GM23338 (cell line): Measurements from ENCODE around the gene MXRA8.

ENCODE experiments used
- CTCF ChIP-seq, 2 experiments: fragments of 200-600 bp in 1 of 2; sonication (generic) in 1 of 2; conservative IDR thresholded peaks; 2 replicates each; pipeline versions ENCODE4 v1.5.1 to v1.6.1; 2016 to 2017; ENCODE audit warnings: antibody characterized with exemption in 2 of 2, low read depth in 2 of 2, mild to moderate bottlenecking in 2 of 2, moderate library complexity in 1 of 2
- EZH2 ChIP-seq: fragments of 200-600 bp; sonication (generic); IDR thresholded peaks from one replicate; pipeline ENCODE4 v1.8.0; 2017; ENCODE audit warnings: antibody characterized with exemption, mild to moderate bottlenecking, low read depth; ENCODE audit not compliant: unreplicated experiment
- EZH2phosphoT487 ChIP-seq: fragments of 200-600 bp; sonication (generic); IDR thresholded peaks from one replicate; pipeline ENCODE4 v1.8.1; 2018; ENCODE audit warnings: antibody characterized with exemption; ENCODE audit not compliant: unreplicated experiment
- POLR2AphosphoS5 ChIP-seq: IDR thresholded peaks from 2 replicates; pipeline ENCODE4 v1.6.1; 2016; ENCODE audit warnings: antibody characterized with exemption, low read depth
- STAT1 ChIP-seq: IDR thresholded peaks from one replicate; pipeline ENCODE4 v1.6.1; 2016; ENCODE audit warnings: antibody characterized with exemption; ENCODE audit not compliant: unreplicated experiment
- TF ChIP-seq, protein P1 (sequence below): IDR thresholded peaks from one replicate; pipeline ENCODE4 v1.6.1; 2018; ENCODE audit warnings: antibody characterized with exemption; ENCODE audit not compliant: unreplicated experiment
- TF ChIP-seq, protein P2 (sequence below): IDR thresholded peaks from 2 replicates; pipeline ENCODE4 v1.6.1; 2016; ENCODE audit warnings: antibody characterized with exemption

- no peak for TF ChIP-seq CTCF (conservative IDR thresholded peaks at IDR 0.05; ENCODE audit: low read depth in 2 of 2)
- TF ChIP-seq POLR2AphosphoS5 = no peak
- TF ChIP-seq EZH2 = no peak
- TF ChIP-seq, protein P1, sequence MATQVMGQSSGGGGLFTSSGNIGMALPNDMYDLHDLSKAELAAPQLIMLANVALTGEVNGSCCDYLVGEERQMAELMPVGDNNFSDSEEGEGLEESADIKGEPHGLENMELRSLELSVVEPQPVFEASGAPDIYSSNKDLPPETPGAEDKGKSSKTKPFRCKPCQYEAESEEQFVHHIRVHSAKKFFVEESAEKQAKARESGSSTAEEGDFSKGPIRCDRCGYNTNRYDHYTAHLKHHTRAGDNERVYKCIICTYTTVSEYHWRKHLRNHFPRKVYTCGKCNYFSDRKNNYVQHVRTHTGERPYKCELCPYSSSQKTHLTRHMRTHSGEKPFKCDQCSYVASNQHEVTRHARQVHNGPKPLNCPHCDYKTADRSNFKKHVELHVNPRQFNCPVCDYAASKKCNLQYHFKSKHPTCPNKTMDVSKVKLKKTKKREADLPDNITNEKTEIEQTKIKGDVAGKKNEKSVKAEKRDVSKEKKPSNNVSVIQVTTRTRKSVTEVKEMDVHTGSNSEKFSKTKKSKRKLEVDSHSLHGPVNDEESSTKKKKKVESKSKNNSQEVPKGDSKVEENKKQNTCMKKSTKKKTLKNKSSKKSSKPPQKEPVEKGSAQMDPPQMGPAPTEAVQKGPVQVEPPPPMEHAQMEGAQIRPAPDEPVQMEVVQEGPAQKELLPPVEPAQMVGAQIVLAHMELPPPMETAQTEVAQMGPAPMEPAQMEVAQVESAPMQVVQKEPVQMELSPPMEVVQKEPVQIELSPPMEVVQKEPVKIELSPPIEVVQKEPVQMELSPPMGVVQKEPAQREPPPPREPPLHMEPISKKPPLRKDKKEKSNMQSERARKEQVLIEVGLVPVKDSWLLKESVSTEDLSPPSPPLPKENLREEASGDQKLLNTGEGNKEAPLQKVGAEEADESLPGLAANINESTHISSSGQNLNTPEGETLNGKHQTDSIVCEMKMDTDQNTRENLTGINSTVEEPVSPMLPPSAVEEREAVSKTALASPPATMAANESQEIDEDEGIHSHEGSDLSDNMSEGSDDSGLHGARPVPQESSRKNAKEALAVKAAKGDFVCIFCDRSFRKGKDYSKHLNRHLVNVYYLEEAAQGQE = no peak
- TF ChIP-seq EZH2phosphoT487 = no peak
- TF ChIP-seq, protein P2, sequence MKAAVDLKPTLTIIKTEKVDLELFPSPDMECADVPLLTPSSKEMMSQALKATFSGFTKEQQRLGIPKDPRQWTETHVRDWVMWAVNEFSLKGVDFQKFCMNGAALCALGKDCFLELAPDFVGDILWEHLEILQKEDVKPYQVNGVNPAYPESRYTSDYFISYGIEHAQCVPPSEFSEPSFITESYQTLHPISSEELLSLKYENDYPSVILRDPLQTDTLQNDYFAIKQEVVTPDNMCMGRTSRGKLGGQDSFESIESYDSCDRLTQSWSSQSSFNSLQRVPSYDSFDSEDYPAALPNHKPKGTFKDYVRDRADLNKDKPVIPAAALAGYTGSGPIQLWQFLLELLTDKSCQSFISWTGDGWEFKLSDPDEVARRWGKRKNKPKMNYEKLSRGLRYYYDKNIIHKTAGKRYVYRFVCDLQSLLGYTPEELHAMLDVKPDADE = no peak
- TF ChIP-seq STAT1 = no peak
Measured at GRCh38 chr1:1356796-1357401, 1.5 kb downstream of the MXRA8 start.
